Measurements from ENCODE around the gene NUMB.
"Not testable (repeated sequence)": the region's sequence is repeated elsewhere in the genome, so short reads cannot be mapped to it uniquely, and the experiment has no call there.

NUMB gene

GRCh38 chr14:73403181-73403752, 55.1 kb downstream of the NUMB start:
- no peak for DNase-seq

GRCh38 chr14:73402579-73402978, 55.8 kb downstream of the NUMB start:
- no peak for DNase-seq

- no peak for DNase-seq
These were observed 60.5 kb downstream of the NUMB start for GRCh38 chr14:73397810-73398209.

- DNase-seq = no peak
These were observed 64.0 kb downstream of the NUMB start for GRCh38 chr14:73394317-73394716.

GRCh38 chr14:73393375-73393774, 65.0 kb downstream of the NUMB start:
- DNase-seq = no peak

- DNase-seq = no peak
These were observed 65.8 kb downstream of the NUMB start for GRCh38 chr14:73392329-73393257.

- not testable (repeated sequence) for DNase-seq
These were observed 70.5 kb downstream of the NUMB start for GRCh38 chr14:73387860-73388259.

- no peak for DNase-seq
These were observed 72.0 kb downstream of the NUMB start for GRCh38 chr14:73386342-73386741.

- not testable (repeated sequence) for DNase-seq
These were observed 73.3 kb downstream of the NUMB start for GRCh38 chr14:73385021-73385420.

GRCh38 chr14:73383356-73383755, 75.0 kb downstream of the NUMB start:
- no peak for DNase-seq

- DNase-seq = no peak
These were observed 76.8 kb downstream of the NUMB start for GRCh38 chr14:73381380-73382013.

- no peak for DNase-seq
These were observed 81.8 kb downstream of the NUMB start for GRCh38 chr14:73376585-73376984.

- no peak for DNase-seq
These were observed 82.5 kb downstream of the NUMB start for GRCh38 chr14:73375861-73376260.

GRCh38 chr14:73374218-73374617, 84.1 kb downstream of the NUMB start:
- no peak for DNase-seq

GRCh38 chr14:73372529-73372928, 85.8 kb downstream of the NUMB start:
- DNase-seq = no peak

- DNase-seq = no peak
These were observed 87.8 kb downstream of the NUMB start for GRCh38 chr14:73370561-73370960.

- no peak for DNase-seq
These were observed 88.9 kb downstream of the NUMB start for GRCh38 chr14:73369428-73369827.

GRCh38 chr14:73368616-73369015, 89.7 kb downstream of the NUMB start:
- DNase-seq = no peak

GRCh38 chr14:73365727-73366126, 92.6 kb downstream of the NUMB start:
- no peak for DNase-seq

GRCh38 chr14:73364559-73364958, 93.8 kb downstream of the NUMB start:
- no peak for DNase-seq

- DNase-seq = no peak
These were observed 98.9 kb downstream of the NUMB start for GRCh38 chr14:73359445-73359844.

GRCh38 chr14:73358187-73358586, 100.2 kb downstream of the NUMB start:
- no peak for DNase-seq

GRCh38 chr14:73349091-73349490, 109.3 kb downstream of the NUMB start:
- DNase-seq = not testable (repeated sequence)

- DNase-seq = no peak
These were observed 114.0 kb downstream of the NUMB start for GRCh38 chr14:73344319-73344718.

All from left hindlimb (tissue), 1 donor.